HG03520 (cell line): ENCODE measurements around the gene ADAT1.

ENCODE experiments used
- ATAC-seq: cut with Tn5 transposase; IDR thresholded peaks from one replicate; pipeline ENCODE4 v1.9.1; 2021; ENCODE audit warnings: mild to moderate bottlenecking, moderate library complexity; ENCODE audit not compliant: unreplicated experiment

The ADAT1 gene

GRCh38 chr16:75578212-75578611, 44.9 kb downstream of the ADAT1 start:
- no peak for ATAC-seq

GRCh38 chr16:75576384-75576811, 46.7 kb downstream of the ADAT1 start:
- ATAC-seq, result peak; percentile 48

DNA sequence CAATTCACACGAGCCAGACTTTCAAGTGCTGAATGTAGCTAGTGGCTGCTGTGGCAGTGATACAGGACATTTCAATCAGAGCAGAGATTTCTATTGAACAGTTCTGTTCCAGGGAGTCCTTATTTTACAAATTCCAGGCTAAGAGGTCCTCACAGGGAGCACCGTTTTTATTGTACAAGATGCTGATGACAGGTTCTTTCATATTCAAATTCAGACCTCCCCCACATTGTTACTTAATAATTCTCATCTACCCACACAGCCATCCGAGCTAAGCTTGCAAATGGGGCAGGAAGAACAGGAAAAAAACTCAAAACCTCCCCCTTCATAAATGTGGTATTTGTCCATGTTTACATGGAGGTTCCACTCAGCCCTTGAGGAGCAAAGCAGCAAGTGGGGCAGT, 47.1 kb downstream of the ADAT1 start:
- ATAC-seq, result no peak

GRCh38 chr16:75573955-75574354, 49.1 kb downstream of the ADAT1 start:
- ATAC-seq, result no peak

- no peak for ATAC-seq
Measured at GRCh38 chr16:75572864-75573542, 50.1 kb downstream of the ADAT1 start.

- ATAC-seq, result no peak
Measured at GRCh38 chr16:75570396-75571065, 52.5 kb downstream of the ADAT1 start.

DNA sequence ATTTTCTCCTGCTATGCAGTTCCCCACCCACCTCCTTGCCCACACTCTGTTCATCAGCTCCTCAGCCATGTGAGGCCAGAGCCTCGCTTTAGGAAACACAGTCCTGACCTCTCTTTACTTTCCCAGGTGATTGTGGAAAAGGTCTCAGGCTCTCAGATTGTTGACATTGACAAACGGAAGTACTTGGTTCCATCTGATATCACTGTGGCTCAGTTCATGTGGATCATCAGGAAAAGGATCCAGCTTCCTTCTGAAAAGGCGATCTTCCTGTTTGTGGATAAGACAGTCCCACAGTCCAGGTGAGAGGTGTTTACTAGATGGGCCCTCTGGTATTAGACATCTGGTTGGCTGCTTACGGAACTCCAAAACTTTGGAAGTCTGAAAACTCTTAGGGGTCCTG, 55.2 kb downstream of the ADAT1 start:
- ATAC-seq, result no peak

- no peak for ATAC-seq
Measured at GRCh38 chr16:75566758-75567255, 56.3 kb downstream of the ADAT1 start.

GRCh38 chr16:75566040-75566757, 56.9 kb downstream of the ADAT1 start, which contains the start of gene GABARAPL2:
Gene GABARAPL2 (plus strand): TSS chr16:75566379. CDS start chr16:75566487, 108 bp downstream.
- ATAC-seq, result peak; percentile 71

DNA sequence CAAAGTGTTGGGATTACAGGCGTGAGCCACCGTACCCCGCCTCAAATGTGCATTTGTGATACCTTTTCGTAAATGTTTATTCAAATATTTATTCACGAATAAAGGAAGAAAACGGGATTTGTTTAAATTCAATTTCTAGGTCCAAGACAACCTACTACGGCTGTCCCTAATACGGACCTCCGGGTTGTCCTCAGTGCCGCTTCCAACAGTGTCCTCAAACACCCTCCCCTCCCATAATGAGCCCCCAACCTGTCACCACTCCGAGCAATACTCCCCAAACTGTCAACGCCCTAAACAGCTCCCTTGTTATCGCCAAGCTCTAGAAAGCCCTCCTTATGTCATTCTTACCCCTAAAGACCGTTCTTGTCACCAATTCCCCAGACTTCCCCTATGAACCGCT, 57.4 kb downstream of the ADAT1 start:
- peak; percentile 2 for ATAC-seq

- no peak for ATAC-seq
Measured at GRCh38 chr16:75559564-75560372, 63.3 kb downstream of the ADAT1 start.

DNA sequence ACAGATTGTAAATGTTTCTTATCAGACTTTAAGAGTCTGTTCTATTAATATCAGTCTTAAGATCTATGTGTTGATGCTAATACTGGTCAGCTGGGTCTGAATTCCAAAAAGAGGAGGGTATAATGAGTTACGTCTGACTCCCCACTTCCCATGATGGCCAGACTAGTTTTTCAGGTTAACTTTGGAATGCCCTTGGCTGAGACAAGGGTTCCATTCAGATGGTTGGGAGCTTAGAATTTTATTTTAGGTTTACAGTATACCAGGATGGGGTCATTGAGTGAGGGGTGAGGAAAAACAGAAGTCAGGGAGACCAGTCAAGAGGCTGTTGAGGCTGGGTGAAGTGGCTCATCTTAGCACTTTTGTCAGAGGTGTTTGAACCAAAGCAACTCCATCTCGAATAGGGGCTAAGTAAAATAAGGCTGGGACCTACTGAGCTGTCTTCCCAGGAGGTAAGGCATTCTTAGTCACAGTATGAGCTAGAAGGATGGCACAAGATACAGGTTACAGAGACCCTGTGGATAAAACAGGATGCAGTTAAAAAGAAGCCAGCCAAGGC, 64.2 kb downstream of the ADAT1 start:
- ATAC-seq, result no peak

- ATAC-seq, result no peak
Measured at GRCh38 chr16:75556431-75556950, 66.6 kb downstream of the ADAT1 start.

DNA sequence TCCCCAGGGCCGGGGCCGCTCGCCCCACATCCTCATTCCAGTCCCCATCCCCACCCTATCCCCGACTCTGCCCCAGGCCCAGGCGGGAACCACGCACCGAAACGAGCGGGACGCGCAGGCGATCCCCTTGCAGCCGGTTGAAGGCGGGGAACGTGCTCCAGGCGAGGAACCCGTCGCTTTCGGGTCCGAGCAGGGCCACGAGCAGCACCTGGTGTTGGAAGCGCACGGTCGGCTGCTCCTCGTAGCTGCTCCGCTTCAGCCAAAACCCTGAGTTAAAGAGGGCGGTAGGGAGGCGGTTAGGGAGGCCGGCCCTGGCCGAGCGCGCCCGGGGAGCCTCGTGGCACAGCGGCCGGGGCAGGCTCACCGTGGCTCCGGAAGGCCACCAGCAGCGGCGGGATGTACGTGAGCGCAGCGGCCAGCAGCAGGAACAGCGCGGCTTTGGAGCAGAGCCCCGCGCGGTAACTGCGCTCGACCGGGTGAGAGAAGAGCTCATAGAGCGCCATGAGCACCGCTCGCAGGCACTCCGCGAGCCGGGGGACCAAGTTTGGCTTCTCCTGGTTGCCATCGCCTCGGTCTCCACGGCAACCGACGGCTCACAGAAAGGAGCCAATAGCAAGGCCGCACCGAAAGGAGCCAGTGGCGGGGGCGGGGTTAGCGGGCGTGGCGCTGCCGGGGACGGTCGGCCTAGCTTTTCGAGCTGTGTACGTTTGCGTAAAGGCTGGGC, 67.2 kb downstream of the ADAT1 start, which contains the start of gene TMEM231:
Gene TMEM231, minus strand, starts transcription at position 546 of the 724 bp plus-strand sequence. Its CDS starts 43 bp downstream, at position 503.
- peak; percentile 96 for ATAC-seq

- peak; percentile 19 for ATAC-seq
Measured at GRCh38 chr16:75555213-75555706, 67.8 kb downstream of the ADAT1 start.

- no peak for ATAC-seq
Measured at GRCh38 chr16:75552951-75553350, 70.1 kb downstream of the ADAT1 start.

GRCh38 chr16:75550211-75550662, 72.8 kb downstream of the ADAT1 start:
- ATAC-seq, result peak; percentile 61
